Measurements from ENCODE around the gene MUC12.
"Not testable (repeated sequence)": the region's sequence is repeated elsewhere in the genome, so short reads cannot be mapped to it uniquely, and the experiment has no call there.

GRCh38 chr7:100985033-100985797 is 15.8 kb downstream of the MUC12 start:
- not testable (repeated sequence) for TF ChIP-seq POLR2A, CTCF (IDR thresholded peaks at IDR 0.05)

Data from heart left ventricle (tissue), 13 donors.